HG03342 (cell line): ENCODE results near the gene AGO4.

Source experiments
- ATAC-seq: cut with Tn5 transposase; IDR thresholded peaks from one replicate; pipeline ENCODE4 v1.9.1; 2021; ENCODE audit warnings: mild to moderate bottlenecking, moderate library complexity; ENCODE audit not compliant: unreplicated experiment

Gene AGO4

DNA sequence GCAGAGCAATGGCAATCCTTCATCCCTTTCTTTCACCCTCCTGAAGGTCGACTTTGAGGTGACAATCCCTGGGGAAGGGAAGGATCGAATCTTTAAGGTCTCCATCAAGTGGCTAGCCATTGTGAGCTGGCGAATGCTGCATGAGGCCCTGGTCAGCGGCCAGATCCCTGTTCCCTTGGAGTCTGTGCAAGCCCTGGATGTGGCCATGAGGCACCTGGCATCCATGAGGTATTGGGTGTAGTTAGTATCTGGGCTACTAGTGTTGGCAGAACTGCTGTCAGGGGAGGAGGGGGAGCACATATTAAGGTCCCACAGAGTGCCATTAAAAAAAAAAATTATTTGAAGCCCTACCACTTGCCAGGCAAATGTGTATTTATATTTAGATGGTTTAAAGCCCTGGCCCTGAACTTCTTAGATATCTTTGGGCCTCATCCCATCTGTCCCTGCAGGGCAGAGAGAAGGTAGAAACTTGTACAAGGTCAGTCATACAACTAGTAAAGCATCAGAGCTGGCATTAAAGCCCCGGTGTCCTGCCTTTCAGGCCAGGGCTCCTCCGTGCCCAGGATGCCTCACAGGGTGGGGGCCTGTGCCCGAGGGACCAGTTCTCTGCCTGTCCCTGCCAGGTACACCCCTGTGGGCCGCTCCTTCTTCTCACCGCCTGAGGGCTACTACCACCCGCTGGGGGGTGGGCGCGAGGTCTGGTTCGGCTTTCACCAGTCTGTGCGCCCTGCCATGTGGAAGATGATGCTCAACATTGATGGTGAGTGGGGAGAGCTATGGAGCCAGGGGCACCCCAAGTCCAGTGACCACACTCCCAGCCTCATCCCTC lies 85.4 kb downstream of the AGO4 start:
- no peak for ATAC-seq

DNA sequence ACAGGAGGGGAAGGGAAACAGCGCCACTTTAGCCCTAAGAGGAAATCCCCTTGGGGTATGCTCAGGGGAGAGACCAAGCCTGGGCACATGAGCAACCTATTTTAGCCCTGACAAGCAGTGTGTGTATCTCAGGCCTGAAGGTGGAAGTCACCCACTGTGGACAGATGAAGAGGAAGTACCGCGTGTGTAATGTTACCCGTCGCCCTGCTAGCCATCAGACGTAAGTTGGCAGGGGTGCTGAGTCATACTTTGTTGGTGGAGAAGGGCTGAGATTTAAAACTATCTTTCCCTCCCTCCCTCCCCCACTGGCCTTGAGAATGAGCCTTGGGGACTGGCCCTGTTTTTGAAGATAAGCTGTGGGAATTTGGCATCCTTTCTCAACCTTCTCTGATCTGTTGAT lies 86.4 kb downstream of the AGO4 start:
- ATAC-seq, result no peak

DNA sequence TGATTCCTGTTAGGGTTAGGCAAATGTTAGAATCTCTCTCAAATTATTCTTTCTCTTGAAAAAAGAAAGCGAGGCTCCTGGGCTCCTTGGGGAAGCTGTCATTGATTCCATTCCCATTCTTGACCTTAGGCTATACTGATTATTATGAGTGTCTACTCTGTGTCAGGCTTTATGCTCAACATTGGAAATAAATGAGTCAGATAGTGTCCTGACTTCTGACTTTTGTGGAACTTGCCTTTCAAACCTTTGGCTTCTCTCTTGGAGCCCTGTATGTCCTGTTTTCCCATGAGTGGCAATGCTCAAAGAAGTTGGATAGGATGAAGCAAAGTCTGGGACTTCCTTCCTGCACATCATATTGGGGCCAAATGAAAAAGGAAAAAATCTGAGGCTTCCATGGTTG lies 86.8 kb downstream of the AGO4 start:
- no peak for ATAC-seq

DNA sequence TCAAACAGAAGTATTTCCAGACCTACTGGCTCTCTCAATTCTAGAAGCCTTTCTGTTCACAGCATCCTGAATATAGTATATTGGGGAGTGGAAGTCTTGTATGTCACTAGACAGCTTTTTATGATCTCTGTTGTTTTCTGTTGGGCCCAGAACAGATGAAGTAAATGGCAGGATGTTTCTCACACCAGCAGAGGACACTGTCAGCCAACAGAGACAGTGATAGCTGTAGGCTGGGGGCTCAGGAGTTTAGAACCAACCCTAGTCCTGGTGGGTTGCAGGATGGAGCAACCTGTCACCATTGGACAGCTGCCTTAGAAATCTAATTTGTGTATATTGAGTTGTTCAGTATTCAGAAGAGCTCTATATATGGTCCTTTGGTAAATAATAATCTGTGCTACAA lies 92.1 kb downstream of the AGO4 start:
- ATAC-seq, result no peak

DNA sequence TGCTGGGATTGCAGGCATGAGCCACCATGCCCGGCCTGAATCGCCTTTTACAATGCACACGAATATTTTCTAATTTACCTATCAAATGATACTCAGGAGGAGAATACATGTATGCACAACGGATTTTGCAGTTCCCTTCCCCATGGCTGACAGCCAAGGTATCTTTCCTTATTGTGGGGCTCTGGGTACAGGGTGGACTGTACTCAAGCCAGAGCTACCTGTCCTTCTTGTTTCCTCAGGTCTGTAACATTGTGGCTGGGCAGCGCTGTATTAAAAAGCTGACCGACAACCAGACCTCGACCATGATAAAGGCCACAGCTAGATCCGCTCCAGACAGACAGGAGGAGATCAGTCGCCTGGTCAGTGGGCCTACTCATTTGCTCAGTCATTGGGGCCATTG lies 93.4 kb downstream of the AGO4 start:
- ATAC-seq, result no peak

DNA sequence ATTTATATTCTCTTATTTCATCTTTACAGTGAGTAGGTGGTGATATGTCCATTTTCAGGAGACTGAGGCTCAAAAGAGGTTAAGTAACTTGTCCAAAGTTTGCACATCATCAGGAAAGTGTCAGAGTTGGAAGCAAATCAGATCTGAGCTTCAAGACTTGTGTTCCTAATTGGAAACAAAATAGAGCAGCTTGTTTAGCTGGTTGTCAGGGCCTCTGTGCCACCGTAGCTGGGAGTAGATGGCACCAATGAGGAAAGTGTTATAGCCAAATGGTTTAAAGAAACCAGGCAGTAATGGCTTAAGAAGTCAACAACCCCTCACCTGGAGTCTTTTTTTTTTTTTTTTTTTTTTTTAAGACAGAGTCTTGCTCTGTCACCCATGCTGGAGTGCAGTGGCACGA lies 94.9 kb downstream of the AGO4 start:
- ATAC-seq, result no peak
